Activated CD8-positive, alpha-beta T cell treated with anti-CD3 and anti-CD28 coated beads for 36 hours (primary cell): Measurements from ENCODE around the gene ALDOA. TPM values are rescaled to one million over a fixed set of nuclear protein-coding genes. Genes with fewer than 3 reads are reported as not detected.

ENCODE experiments used
- ATAC-seq: fragments of 200-7000 bp; cut with Tn5 transposase; one replicate; pipeline ENCODE4 v1.10.0; 2021; ENCODE audit warnings: mild to moderate bottlenecking, moderate library complexity
- CTCF ChIA-PET: fragments of 350-600 bp; sonication (Branson Sonifier 250); formaldehyde crosslinking; loops from one replicate; lab custom pipeline; 2021; ENCODE audit warnings: antibody characterized with exemption; lab: Charles Lee
- POLR2A ChIA-PET: fragments of 350-600 bp; sonication (Branson Sonifier 250); formaldehyde crosslinking; loops from one replicate; lab custom pipeline; 2021; ENCODE audit warnings: antibody characterized with exemption; lab: Charles Lee
- DNase-seq: peaks from one replicate; pipeline ENCODE4 v3.0.0-alpha.2; 2020
- H3K27ac Mint-ChIP-seq: one replicate; pipeline ENCODE4 v1.8.0; 2021; ENCODE audit warnings: mild to moderate bottlenecking, mixed read lengths
- H3K27me3 Mint-ChIP-seq: one replicate; pipeline ENCODE4 v1.8.0; 2021; ENCODE audit warnings: mixed read lengths
- H3K36me3 Mint-ChIP-seq: one replicate; pipeline ENCODE4 v1.8.0; 2021; ENCODE audit warnings: low read depth, mixed read lengths
- H3K4me1 Mint-ChIP-seq: one replicate; pipeline ENCODE4 v1.8.0; 2021; ENCODE audit warnings: low read depth, mixed read lengths
- H3K4me3 Mint-ChIP-seq: one replicate; pipeline ENCODE4 v1.8.0; 2021; ENCODE audit warnings: mild to moderate bottlenecking, moderate library complexity, mixed read lengths
- H3K9me3 Mint-ChIP-seq: one replicate; pipeline ENCODE4 v1.8.0; 2021; ENCODE audit warnings: mixed read lengths
- intact Hi-C: fragments of 100-400 bp; cut with micrococcal nuclease; formaldehyde crosslinking; loops from one replicate; pipeline ENCODE4 v1.10.0; 2022
- total RNA-seq, 2 experiments: library from RNA; stranded (reverse); gene quantifications; one replicate each; pipeline ENCODE4 v1.2.3, GENCODE V29; 2021
- TF ChIP-seq, protein P1 (sequence below): fragments of 200-600 bp; IDR thresholded peaks from one replicate; pipeline ENCODE4 v1.8.0; 2022; ENCODE audit warnings: antibody characterized with exemption, mild to moderate bottlenecking

Gene ALDOA
- total RNA-seq, 2 experiments from 2014 or later = 3,042 to 3,081 TPM

DNA sequence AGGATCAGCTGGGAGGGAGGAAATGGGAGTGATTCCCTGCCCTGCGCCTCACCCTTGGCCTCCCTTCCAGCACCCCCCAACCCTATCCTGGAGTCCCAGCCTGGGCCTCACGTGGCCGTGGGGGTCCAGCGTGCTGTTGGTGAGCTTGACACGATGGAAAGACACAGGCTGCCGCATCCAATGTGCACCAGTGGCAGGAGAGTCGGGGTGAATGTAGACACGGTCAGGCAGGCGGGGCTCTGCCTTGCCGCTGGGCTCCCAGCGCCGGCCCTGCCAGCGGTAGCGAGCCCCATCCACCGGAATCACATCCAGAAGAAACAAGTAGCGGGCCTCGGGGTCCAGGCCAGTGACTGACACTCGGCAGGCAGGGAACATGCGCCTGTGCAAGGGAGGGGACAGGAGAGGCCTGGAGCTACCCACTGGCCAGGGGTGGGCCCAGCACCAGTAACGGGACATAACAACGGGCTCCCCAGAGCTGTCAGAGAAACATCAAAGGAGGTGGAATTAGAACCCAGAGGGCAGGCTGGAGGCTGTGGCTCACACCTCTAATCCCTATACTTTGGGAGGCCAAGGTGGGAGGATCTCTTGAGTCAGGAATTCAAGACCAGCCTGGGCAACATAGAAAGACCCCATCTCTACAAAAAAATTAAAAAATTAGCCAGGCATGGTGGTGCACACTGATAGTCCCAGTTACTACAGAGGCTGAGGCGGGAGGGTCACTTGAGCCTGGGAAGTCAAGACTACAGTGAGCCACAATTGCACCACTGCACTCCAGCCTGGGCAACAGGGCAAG lies 23.5 kb downstream of the ALDOA start:
- no peak for ATAC-seq
- Mint-ChIP-seq H3K4me1 (peaks cover 31% of the 10 kb centered on the region), H3K9me3 (no peaks in the 10 kb centered on the region), H3K4me3 (no peak overlapping the region), H3K27me3 (no peaks in the 10 kb centered on the region), H3K27ac (peak overlapping the region; percentile 20), H3K36me3 (peaks cover 12% of the 10 kb centered on the region)
- intact Hi-C loops = no loop called here
- DNase-seq = no peak
- ChIA-PET POLR2A (interaction anchor here (1.0 to 7.5 kb wide), 4 partner anchors 10 to 281 kb away, joined by 4 to 70 read pairs (median 44); partner anchors contain the start of genes ALDOA and PPP4C), CTCF (interaction anchor here (5.4 kb wide), 1 partner anchor 10 kb away, joined by 60 read pairs; the partner anchor contains the start of gene PPP4C)
- TF ChIP-seq, protein P1, sequence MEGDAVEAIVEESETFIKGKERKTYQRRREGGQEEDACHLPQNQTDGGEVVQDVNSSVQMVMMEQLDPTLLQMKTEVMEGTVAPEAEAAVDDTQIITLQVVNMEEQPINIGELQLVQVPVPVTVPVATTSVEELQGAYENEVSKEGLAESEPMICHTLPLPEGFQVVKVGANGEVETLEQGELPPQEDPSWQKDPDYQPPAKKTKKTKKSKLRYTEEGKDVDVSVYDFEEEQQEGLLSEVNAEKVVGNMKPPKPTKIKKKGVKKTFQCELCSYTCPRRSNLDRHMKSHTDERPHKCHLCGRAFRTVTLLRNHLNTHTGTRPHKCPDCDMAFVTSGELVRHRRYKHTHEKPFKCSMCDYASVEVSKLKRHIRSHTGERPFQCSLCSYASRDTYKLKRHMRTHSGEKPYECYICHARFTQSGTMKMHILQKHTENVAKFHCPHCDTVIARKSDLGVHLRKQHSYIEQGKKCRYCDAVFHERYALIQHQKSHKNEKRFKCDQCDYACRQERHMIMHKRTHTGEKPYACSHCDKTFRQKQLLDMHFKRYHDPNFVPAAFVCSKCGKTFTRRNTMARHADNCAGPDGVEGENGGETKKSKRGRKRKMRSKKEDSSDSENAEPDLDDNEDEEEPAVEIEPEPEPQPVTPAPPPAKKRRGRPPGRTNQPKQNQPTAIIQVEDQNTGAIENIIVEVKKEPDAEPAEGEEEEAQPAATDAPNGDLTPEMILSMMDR = no peak

GRCh38 chr16:30090610-30091331 lies 25.2 kb downstream of the ALDOA start:
- no peak for ATAC-seq
- peak overlapping the region; percentile 27 for H3K4me3 Mint-ChIP-seq
- TF ChIP-seq, protein P1 = no peak
- no peak for DNase-seq
- POLR2A ChIA-PET = interaction anchor here (0.7 to 7.5 kb wide), 10 partner anchors 11 to 300 kb away, joined by 3 to 70 read pairs (median 4); partner anchors contain the start of genes ALDOA, CORO1A, KIF22 and PPP4C
- CTCF ChIA-PET = interaction anchor here (0.8 to 5.4 kb wide), 13 partner anchors 12 to 318 kb away, joined by 3 to 60 read pairs (median 10); partner anchors contain the start of genes ALDOA, GDPD3 and PPP4C
- H3K27ac Mint-ChIP-seq = peak overlapping the region; percentile 50
- H3K4me1 Mint-ChIP-seq = peaks cover 47% of the 10 kb centered on the region
- intact Hi-C loops = loop anchor here (10.0 kb wide), 2 partner anchors 284 to 464 kb away; partner anchors contain the start of genes MYL11, TBC1D10B and ZNF764
- H3K9me3 Mint-ChIP-seq = no peaks in the 10 kb centered on the region
- H3K27me3 Mint-ChIP-seq = no peaks in the 10 kb centered on the region
- H3K36me3 Mint-ChIP-seq = peaks cover 21% of the 10 kb centered on the region

DNA sequence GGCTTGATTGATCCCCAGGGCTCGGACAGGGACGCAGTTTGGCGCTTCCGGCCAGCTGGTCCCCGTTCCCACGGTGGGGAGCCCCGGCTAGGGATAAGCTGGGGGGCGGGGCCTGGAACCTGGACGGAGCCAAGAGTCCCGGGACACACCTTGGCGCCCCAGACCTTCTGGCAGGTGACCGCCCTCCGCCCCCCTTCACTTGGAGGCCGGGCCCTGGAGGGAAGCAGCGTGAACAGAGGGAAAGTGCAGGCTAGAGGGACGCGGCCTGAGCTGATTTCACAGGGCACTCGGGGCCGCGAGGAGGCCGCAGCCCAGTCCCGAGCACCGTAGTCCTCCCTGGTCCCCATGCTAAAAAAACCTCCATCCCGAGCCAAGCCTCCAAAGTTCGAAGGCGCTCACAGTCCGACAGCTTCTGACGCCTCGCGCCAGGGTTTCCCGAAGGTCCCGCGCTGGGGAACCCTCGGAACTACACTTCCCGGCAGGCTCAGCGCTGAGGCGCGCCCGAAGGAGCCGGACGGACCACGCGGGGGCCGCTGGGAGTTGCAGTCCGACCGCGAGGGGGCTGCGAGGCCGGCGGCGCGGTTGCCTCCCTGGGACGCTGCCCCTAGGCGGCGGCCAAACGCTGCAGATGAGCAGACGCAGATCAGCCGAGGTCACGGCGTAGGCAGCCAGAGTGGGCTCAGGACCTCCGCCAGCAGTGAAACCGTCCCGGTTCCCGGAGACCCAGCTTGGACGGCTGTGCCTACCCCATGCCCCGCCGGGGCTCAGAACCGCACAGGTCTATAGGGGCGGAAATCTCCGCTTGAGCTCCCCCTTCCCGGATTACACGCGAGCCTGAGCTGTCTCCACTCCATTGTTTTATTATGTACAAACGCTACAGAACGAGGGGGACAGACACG lies 26.2 kb downstream of the ALDOA start, which contains the start of gene TBX6:
TSS of gene TBX6 (minus strand) at position 451 of the 899 bp plus-strand sequence. CDS start 731 bp downstream, outside the sequence.
- H3K36me3 Mint-ChIP-seq = peaks cover 25% of the 10 kb centered on the region
- H3K27ac Mint-ChIP-seq = peak within 1 kb of the TSS; percentile 98
- H3K27me3 Mint-ChIP-seq = no peaks in the 10 kb centered on the region
- peak within 1 kb of the TSS; percentile 90 for H3K4me3 Mint-ChIP-seq
- DNase-seq (peak; percentile 95), ATAC-seq (peak; percentile 83)
- POLR2A ChIA-PET = interaction anchor here (0.6 to 7.5 kb wide), 19 partner anchors 8 to 559 kb away, joined by 3 to 70 read pairs (median 4); partner anchors contain the start of genes ALDOA, CORO1A, KIF22 and PPP4C
- TF ChIP-seq, protein P1 = peak; percentile 73
- peaks cover under 1% of the 10 kb centered on the region for H3K9me3 Mint-ChIP-seq
- CTCF ChIA-PET = interaction anchor here (0.7 to 5.4 kb wide), 27 partner anchors 9 to 317 kb away, joined by 3 to 60 read pairs (median 5); partner anchors contain the start of genes ALDOA, CORO1A, GDPD3 and PPP4C
- intact Hi-C loops = loop anchor here (10.0 kb wide), 2 partner anchors 283 to 463 kb away; partner anchors contain the start of genes MYL11, TBC1D10B and ZNF764
- peaks cover 47% of the 10 kb centered on the region for H3K4me1 Mint-ChIP-seq

DNA sequence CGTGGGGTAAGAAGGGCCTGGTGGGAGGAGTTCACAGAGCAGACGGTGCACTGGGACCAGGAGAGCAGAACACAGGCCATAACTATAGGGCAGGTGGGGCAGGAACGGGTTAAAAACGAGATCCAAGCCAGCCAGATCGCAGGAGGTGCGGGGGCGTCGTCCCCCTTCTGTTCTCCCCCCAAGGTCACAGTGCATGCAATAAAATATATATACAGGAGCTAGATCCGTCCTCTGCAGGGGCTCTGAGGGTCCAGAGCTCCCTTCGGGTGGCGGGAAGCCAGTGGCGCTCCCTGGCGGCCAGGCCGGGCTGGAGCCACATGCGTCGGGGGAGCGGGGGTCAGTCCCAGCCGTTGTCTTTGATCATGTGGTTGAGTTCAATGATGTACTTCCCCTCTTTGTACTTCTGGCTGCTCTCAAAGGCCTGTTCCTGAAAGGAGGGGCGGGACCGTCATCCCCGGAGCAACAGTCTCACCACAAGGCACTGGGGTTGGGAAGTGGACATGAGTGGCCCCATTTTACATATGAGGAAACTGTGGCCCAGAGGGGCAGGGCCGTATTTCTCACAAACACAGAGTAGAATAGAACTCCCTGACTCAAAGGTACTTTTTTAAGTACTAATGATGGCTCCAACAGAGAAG lies 26.9 kb downstream of the ALDOA start:
- Mint-ChIP-seq H3K4me1 (peaks cover 48% of the 10 kb centered on the region), H3K36me3 (peaks cover 28% of the 10 kb centered on the region), H3K27ac (peak overlapping the region; percentile 98), H3K9me3 (peaks cover 8% of the 10 kb centered on the region), H3K27me3 (no peaks in the 10 kb centered on the region), H3K4me3 (peak overlapping the region; percentile 90)
- POLR2A ChIA-PET = interaction anchor here (0.6 to 7.5 kb wide), 19 partner anchors 8 to 558 kb away, joined by 3 to 70 read pairs (median 4); partner anchors contain the start of genes ALDOA, CORO1A, PPP4C and PRR14
- ATAC-seq (peak; percentile 44), DNase-seq (peak; percentile 87)
- intact Hi-C loops = loop anchor here (10.0 kb wide), 2 partner anchors 282 to 462 kb away; partner anchors contain the start of genes MYL11, TBC1D10B and ZNF764
- TF ChIP-seq, protein P1 = peak; percentile 79
- CTCF ChIA-PET = interaction anchor here (0.9 to 5.4 kb wide), 21 partner anchors 8 to 316 kb away, joined by 3 to 60 read pairs (median 6); partner anchors contain the start of genes ALDOA, CORO1A, GDPD3 and PPP4C
